GM21576 (cell line): ENCODE data around the gene PPOX.

Experiments
- ATAC-seq: cut with Tn5 transposase; IDR thresholded peaks from one replicate; pipeline ENCODE4 v1.9.1; 2021; ENCODE audit warnings: mild to moderate bottlenecking, moderate library complexity; ENCODE audit not compliant: unreplicated experiment

The PPOX gene

DNA sequence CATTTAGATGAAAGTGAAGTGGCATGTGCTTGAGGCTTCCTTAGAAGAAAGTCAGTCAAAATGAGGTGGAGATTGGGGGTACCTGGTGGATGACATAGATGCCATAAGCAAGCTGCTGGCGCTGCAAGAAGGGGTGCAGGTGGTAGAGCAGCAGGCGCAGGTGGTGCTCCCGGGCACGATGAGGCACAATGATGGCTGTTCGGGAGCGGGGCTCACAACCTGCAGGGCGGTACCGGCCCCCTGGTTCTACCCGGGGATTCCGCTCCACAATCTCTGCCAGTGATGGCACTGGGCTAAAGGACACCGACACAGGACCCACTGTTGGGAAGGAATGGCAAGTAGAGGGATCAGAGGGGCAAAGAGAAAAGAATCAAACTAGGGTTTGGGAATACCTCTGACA, 8.7 kb downstream of the PPOX start:
- no peak for ATAC-seq

DNA sequence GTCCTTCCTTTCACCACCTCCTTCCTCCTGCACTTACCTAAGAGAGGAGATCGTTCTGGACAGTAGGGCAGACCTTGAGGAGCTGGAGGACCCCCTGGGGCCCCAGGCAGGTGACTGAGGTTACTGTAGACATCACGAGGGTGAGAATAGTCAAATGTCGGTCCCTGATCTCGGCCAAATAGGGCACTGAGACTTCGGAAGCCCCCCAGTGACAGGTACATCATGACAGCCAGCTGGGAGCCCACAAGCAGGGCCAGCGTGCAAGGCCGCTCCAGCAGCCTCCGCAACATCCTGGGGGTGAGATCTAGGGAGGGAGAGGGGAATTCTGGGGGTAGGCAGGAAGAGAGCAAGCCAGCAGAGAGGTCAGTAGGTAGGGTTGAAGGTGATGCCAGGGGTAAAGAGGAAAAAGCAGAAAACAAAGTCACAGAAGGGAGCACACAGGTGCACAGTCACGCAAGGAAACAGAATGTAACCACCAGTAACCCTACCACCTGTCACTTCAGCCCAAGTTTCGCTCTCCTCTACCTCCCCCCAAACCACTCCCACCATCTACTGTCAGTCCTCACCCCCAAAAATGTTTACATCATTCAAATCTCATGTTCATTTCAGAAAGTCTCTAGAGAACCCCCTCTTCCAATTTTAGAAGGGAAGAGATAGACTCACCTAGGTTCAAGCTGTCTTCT, 9.7 kb downstream of the PPOX start:
- ATAC-seq: no peak

DNA sequence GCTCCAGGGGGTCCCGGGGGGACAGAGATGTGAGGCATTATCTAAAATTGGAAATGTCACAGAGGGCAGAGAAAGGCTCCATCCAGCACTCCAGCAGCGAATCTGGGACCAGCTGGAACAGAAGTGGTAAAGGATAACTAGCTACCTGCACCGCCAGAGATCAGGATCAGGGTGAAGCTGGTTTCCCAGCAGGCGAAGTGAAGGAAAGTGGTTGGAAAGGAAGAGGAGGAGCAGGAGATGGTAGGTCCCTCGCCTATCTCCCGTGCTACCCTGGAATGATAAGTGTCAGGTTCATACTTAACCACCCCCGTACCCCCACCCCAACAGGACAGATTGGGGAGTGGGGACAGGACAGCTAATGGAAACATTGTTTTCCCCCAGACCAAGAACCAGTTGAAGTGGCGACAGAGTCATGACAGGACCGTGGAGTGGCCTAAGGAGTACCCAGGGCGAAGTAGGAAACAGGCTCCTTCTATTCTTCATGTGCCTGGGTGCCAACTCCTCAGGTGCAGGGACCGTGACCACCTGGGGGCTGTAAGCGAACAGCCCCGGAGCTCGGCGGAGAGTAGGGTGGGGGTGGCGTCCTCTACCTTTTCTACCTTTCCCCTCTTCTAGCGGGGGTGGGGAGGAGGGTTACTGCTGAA, 10.4 kb downstream of the PPOX start:
- no peak for ATAC-seq

DNA sequence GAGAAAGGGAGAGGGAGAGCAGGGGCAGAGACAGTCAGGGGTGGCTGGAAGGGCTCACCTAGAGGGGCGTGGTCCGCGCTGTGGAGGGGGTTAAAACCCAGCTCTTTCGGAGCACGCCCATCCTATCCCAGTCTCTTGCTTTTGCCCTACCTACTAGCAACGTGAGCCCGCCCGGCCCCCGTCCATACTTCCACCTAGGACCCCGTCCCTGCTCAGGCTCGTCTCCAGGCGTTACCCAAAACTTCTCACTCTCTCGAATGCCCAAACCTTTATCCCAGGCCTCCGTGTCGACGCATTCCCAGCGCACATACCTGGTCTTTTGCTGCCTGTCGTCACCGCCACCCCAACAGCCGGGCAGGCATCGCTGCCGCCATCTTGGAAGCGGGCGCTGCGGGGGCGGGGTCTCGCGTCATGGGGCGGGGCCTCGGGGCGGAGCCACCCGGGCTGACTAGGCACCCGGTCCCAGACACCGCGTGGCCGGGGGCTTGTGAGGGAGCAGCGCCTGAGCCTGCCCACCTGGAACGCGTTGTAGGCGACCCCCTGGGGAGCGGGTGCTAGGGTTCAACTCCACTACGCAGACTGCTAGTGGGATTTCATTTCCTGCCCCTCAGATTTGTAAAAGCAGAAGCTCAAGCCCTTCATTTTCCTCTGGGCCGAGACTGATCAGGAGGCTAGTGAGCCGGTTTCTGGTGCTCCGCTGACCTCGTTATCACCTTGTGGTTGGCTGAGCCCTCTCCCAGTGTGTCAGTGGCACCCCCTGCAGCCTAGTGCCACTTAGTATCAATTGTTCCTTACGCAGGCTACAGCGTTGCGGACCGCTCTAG, 11.1 kb downstream of the PPOX start, which contains the start of gene B4GALT3:
TSS of gene B4GALT3 (minus strand) at position 396 of the 824 bp plus-strand sequence. CDS start 1,447 bp downstream, outside the sequence.
- peak; percentile 72 for ATAC-seq

DNA sequence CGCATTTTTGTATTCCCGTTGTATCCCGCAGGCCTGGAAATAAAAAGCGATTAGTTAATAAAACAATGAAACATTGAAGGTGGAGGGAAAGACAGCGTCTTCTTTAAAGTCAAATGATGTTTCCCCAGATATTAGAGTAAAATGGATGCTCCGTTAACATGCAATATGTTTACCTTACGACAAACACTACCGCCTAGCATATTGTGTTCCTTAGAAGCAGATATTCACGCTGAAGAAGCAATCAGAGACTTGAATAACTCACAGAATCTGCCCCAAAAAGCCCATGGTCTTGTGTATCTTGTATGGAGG, 11.7 kb downstream of the PPOX start:
- ATAC-seq: no peak

DNA sequence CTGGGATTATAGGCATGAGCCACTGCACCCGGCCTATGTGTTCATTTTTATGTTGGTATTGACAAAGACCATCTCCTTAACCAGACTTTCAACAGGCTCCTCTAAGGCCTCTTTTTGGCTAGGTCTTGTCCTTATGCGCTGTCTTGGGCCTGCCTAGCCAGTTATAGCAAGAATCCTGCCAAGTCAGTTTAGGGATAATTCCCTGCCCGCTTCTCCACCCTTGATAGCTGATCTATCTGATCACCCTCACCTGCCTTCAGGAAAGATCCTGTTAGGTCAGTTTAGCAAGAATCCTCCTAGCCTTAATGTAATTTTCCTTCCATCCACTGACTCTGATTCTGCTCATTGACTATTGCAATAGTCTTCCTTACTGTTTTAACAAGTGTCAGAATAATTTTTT, 13.5 kb downstream of the PPOX start:
- ATAC-seq: no peak

DNA sequence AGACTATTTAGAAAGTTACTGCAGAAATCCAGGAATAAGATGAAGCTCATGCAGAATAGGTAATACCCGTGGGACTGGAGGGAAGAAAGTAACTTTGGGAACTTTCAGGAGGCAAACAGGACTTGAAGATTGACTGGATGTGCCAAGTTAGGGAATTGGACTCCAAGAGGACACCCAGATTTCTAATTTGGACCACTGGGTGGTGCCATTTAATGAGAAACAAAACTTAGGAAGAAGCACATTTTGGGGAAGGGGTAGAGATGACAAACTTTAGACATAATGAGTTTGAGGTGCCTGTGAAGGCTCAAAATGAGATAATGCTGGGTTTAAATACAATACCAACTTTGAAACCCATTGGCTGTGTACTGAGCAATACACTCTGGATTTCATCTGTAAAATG, 14.4 kb downstream of the PPOX start:
- ATAC-seq: no peak

DNA sequence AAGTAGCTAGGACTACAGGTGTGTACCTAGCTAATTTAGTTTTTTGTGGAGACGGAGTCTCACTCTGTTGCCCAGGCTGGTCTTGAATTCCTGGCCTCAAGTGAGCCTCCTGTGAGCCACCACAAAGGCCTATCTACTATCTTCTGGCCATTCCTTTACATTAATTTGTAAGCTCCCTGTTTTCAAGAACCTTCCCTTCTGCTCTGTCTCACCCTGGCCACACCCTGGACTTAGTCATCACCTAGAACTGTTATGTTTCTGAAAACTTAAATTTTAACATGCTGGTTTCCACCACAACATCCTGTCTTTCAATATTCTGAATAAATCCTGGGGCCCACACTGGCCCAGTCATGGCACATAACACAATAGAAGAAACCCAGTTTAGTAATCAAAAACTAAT, 16.0 kb downstream of the PPOX start:
- ATAC-seq: peak; percentile 43

DNA sequence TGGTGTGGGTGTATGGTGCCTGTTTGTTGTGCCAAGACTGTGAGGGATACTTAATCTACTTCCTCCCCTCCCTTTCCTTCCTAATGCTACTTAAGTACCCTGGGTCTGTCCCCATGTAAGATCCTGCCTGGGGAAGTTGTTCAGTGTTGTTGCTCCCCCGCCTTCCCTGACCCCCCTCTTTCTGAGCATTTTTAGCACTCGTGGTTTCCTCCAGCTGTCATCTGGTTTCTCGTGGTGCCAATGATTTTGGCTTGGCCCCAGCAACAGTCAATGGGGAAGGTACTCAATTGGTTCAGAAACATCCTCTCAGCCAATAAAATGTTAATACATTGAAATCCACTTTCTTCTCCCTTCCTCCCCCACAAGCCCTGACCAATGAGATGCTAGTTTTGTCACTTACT, 19.1 kb downstream of the PPOX start:
- peak; percentile 63 for ATAC-seq

DNA sequence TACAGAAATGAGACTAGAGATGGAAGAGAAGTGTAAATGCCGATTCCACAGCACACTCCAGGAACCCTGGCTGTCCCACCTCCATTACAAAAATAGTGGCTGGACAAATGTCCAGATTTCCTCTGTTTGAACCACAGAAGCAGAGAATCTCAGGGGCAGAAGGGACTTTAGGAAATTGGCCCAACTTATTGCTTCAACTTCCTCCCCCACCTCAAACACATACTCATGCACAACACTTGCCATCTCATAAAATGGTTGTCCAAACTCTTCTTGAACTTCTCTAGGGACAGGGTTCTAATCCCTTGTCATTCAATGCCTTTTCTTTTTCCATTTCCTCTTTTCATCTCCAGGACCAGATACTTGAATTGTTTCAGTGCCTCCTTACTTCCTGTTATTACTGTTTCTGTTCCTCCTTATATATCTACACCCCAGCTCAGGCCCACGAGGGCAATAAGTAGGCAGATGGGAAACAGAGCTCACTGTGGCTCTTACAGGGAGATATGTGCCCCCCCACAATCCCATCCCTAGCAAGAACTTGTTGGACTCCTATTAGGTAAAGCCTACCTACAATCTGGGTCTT, 19.6 kb downstream of the PPOX start:
- ATAC-seq: no peak

DNA sequence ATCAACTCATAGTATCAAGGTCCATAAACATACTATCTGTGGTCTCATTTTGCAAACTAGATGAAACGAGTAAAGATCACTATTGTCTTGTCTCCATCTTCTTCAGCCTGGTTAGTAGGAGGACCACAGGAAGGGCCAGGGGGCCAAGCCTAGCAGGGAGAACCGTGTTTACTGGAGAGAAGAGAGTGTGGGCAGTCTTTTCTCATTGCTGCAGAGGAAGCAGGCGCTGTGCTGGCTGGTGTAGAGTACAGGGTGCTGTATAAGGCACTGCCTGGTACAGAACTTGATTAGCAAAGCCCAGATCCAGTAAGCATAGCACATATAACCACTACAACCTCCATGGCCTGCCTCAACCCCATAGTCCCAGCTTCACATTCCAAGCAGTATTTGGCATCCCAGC, 21.1 kb downstream of the PPOX start:
- no peak for ATAC-seq

DNA sequence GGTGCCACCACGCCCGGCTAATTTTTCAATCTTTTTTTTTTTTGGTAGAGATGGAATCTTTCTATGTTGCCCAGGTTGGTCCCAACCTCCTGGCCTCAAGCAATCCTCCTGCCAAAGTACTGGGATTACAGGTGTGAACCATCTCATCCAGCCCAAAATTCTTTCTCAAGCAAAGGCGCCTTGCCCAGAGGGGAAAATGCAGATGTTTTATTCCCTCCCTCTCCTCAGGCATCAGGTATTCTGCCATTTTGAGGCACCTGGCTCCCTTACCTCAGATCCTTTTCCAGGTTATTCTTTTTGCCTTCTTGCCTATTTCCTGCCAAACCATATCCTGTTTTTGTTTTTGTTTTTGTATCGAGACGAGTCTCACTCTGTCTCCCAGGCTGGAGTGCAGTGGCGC, 22.2 kb downstream of the PPOX start:
- ATAC-seq: no peak

DNA sequence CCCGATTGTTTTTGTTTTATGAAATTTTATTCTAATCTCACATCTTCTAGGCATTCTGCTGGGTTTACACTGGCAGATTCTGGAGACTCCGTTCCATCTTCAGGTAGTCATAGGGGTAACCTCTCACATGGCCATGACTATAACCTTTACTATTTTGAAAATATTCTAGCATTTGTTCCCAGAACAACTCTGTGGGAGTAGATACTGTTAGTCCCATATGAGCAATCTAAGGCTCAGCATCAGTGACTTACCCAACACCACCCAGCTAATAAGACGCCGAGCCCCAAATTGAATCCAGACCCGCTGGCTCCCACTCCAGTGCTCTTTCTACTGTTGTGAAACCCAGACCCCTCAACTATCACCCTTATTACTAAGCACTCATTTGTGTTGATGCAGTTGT, 22.8 kb downstream of the PPOX start:
- ATAC-seq: no peak

DNA sequence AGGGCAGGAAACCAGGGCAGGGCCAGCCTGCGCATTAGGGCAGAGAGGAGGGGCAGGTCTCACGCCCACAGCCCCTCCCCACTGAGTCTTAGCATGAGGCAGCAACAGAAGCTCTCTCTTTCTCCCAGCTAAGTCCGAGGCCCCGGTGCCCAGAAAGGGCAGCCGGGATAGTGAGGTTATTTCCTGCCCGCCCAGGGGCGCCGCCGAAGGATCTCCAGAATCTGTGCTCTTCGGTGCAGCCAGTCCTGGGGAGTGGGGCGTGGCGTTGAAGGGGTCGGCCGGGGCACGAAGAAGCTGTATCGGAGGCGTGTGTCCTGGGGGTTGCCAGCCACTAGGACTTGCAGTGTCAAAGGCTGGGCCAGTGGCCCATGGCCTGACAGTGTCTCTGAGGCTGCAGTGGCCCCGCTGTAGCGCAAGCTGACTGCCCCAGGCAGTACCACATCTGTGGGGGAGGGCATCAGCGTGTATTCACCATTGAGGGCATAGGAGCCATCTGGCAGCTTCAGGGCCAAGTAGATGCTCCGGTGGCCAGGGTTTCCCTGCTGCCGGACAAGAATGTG, 24.8 kb downstream of the PPOX start:
- no peak for ATAC-seq

DNA sequence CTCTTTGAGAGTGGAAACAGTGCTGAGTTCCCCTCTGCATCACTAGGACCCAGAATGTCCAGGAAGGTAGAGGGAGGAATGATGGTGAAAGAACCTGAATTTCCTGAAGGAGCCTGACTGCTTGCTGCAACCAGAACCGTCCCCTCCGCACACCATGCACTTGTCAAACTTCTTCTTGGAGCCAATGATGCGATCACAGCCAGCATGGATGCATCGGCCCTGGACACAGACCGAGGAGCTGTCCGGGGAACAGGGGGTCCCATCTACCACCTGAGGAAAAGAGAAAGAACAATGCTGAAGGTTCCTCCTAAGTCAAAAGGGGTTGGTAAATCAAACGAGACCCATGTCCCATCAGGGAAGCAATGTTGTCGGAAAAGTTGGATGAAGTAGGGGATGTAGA, 25.7 kb downstream of the PPOX start:
- ATAC-seq: no peak

DNA sequence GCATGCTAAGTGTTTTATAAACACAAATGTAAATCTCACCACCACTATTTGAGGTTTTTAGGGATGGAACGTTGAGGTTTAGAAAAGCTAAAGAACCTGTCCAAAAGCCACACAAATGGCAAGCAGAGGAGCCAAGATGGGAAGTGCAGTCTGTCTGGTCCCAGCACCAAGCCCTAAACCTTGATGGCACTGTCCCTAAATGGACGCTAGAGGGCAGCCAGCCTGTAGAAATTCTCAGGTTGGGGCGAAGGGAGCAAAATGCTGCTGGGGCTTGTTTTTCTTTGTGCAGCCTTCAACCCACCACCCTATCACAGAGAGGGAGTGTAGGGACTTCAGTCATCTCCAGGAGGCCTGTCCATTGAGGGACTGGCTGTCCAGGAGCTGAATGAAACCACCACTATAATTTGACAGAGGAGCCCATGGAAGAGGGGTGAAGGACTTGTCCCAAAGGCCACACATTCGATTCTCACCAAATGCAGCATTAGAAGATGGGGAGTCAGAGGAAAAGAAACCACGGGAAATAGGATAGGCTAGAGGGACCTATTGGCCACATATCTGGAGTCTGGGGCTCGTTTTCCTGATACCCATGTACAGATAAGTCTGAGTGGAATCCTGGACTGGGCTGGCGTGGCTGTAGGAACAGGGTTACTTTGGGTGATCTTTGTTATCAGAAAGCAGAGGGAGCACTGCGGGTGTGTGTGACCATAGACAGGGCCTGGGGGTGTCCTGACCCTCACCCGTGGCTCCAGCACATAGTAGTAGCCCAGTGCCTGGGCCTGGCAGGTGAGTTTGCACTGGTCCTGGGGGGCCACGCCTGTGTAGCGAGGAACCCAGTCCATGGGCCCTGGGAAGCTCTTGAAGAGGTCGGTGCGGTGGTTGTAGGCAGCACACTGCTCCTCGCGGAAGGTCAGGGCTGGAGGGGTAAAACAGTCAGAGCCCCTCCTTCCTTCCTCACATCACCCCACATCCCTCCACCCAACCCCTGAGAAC, 26.5 kb downstream of the PPOX start:
- peak; percentile 60 for ATAC-seq

DNA sequence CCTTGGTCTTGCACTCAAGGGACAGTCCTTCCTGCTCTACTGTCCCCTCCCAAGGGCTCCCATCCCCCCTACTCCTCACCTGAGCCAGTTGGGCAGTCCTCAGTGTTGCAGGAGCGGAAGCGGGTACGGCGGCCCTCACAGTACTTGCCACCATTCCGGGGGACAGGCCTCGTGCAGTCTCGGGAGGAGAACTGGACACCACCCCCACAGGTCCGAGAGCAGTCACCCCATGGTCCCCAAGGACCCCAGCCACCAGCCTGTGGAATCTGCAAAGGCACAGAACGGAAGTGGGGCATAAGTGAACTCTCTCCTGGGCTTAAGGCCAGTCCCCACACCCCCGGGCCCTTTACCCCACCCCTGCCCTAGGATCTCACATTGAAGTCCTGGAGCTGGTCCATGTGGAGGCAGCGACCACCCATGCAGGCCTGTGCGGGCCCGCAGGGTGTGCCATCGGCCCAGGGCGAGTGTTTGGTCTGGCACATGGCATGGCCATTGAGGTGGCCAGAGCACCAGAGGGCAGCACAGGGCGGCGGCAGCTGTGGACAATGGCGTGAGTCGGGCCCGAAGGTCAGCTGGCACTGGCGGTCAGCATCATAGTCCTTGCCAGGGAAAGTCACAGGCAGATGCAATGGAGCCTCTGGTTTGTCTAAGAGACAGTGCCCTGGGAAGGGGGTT, 27.5 kb downstream of the PPOX start:
- ATAC-seq: no peak

DNA sequence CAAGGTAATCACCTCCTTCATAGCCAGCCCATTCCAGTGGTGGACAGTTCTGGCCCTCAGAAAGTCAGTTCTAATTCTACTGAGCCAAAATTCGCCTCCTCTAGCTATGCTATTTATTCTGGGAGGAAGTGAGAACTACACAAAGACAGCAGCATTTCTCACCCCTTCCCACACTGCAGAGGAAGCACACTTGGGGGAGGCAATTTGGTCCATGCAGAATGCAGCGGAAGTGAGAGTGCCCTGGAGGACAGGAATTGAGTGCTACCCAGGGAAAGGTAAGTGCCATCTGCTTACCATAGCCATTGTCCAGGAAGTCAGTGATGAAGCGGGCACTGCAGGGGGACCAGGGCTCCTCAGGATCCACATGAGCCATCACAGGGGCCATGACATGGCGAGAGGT, 28.9 kb downstream of the PPOX start:
- peak; percentile 53 for ATAC-seq

DNA sequence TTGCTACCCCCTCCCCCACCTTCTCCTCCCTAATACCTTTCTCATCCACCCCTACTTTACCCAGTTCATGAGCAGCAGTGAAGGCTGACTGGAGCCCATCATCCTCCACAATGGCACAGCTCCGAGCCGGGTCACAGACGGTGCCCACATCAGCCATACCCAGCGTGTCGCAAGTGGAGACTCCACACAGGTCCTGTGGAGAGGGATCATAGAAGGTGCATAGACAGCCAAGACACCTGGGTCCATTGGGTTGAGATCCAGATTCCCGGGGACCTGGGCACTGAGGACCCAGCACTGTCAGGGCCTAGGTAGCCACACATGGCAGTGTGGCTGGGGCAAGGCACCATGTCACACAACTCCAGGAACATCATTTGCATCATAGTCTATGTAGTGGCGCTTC, 29.9 kb downstream of the PPOX start:
- no peak for ATAC-seq
